Measurements from ENCODE around the gene PMVK. TPM values are rescaled to one million over a fixed set of nuclear protein-coding genes. Genes with fewer than 3 reads are reported as not detected.
"Not testable (repeated sequence)": the region's sequence is repeated elsewhere in the genome, so short reads cannot be mapped to it uniquely, and the experiment has no call there.

The PMVK gene
- total and polyA plus RNA-seq, 4 donors: 9.7 to 37.3 (median 18.6) TPM

DNA sequence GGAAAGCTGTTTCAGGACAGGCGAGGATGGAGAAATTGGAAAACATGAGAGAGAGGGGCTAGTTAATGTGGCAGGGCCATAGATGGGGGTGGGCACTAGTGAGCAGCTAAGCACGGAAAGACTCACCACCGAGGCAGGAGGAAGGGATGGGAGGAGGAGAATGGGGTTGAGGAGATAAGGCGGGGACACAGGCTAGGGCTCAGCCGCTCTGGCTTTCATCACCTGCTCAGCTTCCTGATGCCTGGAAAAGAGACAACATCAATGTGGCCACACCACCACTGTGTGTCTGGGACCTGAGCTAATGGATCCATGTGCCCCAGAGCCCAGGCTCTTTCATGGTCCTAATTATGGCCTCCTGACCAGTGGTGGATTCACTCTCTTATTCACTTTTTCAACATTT, 27.6 kb downstream of the PMVK start:
- Histone ChIP-seq H3K27ac (ENCODE audit: low read depth in 1 of 2, low read length in 2 of 2) (no peak overlapping the region), H3K9me3 (ENCODE audit: control insufficient read depth in 4 of 4, low read length in 3 of 4) (no peaks in the 10 kb centered on the region), H3K4me3 (ENCODE audit: low read depth in 1 of 3, low read length in 3 of 3) (no peak overlapping the region), H3K4me1 (ENCODE audit: control insufficient read depth in 4 of 4, insufficient read depth in 4 of 4, low read length in 3 of 4) (no peaks in the 10 kb centered on the region), H3K36me3 (ENCODE audit: control insufficient read depth in 4 of 4, insufficient read depth in 3 of 4, low read depth in 1 of 4, low read length in 3 of 4) (no peaks in the 10 kb centered on the region), H3K9ac (ENCODE audit: low read depth in 1 of 2, low read length in 2 of 2) (no peak overlapping the region), H3K27me3 (ENCODE audit: control insufficient read depth in 4 of 4, insufficient read depth in 4 of 4, low read length in 3 of 4) (no peaks in the 10 kb centered on the region)
- TF ChIP-seq YY1 (IDR thresholded peaks at IDR 0.05): no peak
- no peak for TF ChIP-seq RXRA (IDR thresholded peaks at IDR 0.05)
- no peak for TF ChIP-seq HNF4A (conservative IDR thresholded peaks at IDR 0.05)
- no peak for TF ChIP-seq TAF1 (conservative IDR thresholded peaks at IDR 0.05)
- TF ChIP-seq, protein P1, sequence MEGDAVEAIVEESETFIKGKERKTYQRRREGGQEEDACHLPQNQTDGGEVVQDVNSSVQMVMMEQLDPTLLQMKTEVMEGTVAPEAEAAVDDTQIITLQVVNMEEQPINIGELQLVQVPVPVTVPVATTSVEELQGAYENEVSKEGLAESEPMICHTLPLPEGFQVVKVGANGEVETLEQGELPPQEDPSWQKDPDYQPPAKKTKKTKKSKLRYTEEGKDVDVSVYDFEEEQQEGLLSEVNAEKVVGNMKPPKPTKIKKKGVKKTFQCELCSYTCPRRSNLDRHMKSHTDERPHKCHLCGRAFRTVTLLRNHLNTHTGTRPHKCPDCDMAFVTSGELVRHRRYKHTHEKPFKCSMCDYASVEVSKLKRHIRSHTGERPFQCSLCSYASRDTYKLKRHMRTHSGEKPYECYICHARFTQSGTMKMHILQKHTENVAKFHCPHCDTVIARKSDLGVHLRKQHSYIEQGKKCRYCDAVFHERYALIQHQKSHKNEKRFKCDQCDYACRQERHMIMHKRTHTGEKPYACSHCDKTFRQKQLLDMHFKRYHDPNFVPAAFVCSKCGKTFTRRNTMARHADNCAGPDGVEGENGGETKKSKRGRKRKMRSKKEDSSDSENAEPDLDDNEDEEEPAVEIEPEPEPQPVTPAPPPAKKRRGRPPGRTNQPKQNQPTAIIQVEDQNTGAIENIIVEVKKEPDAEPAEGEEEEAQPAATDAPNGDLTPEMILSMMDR (IDR thresholded peaks at IDR 0.05; ENCODE audit: low read depth, low read length, missing input control): no peak
- no peak for TF ChIP-seq HNF4G (IDR thresholded peaks at IDR 0.05)
- TF ChIP-seq, protein P2, sequence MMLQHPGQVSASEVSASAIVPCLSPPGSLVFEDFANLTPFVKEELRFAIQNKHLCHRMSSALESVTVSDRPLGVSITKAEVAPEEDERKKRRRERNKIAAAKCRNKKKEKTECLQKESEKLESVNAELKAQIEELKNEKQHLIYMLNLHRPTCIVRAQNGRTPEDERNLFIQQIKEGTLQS (IDR thresholded peaks at IDR 0.05): no peak
- TF ChIP-seq, protein P3, sequence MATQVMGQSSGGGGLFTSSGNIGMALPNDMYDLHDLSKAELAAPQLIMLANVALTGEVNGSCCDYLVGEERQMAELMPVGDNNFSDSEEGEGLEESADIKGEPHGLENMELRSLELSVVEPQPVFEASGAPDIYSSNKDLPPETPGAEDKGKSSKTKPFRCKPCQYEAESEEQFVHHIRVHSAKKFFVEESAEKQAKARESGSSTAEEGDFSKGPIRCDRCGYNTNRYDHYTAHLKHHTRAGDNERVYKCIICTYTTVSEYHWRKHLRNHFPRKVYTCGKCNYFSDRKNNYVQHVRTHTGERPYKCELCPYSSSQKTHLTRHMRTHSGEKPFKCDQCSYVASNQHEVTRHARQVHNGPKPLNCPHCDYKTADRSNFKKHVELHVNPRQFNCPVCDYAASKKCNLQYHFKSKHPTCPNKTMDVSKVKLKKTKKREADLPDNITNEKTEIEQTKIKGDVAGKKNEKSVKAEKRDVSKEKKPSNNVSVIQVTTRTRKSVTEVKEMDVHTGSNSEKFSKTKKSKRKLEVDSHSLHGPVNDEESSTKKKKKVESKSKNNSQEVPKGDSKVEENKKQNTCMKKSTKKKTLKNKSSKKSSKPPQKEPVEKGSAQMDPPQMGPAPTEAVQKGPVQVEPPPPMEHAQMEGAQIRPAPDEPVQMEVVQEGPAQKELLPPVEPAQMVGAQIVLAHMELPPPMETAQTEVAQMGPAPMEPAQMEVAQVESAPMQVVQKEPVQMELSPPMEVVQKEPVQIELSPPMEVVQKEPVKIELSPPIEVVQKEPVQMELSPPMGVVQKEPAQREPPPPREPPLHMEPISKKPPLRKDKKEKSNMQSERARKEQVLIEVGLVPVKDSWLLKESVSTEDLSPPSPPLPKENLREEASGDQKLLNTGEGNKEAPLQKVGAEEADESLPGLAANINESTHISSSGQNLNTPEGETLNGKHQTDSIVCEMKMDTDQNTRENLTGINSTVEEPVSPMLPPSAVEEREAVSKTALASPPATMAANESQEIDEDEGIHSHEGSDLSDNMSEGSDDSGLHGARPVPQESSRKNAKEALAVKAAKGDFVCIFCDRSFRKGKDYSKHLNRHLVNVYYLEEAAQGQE (IDR thresholded peaks at IDR 0.05): no peak
- no peak for TF ChIP-seq SP1 (IDR thresholded peaks at IDR 0.05)
- no peak for DNase-seq (ENCODE audit: low spot score)
- 90% methylated on average over 5 of the region's 5 CpGs for WGBS

DNA sequence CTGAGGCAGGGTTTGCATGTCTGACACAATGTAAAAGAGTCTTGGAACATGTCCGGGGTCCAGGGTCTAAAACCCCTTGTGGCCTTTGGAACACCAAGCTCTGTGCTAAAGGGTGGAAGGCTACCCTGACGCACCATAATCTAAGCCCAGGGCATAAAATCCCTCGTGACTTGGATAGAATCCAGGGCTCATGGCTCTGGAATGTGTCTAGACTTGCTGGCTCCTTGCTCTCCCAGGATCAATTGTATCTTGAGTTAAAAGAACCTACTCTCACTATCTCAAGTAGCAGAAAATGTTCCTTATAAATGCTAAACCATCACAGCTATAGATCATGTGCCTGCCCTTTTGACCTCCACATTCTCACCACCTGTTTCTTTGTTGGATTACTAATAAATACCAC, 28.4 kb downstream of the PMVK start:
- not testable (repeated sequence) for H3K27me3 ChIP-seq (ENCODE audit: control insufficient read depth in 4 of 4, insufficient read depth in 4 of 4, low read length in 3 of 4); H3K36me3 ChIP-seq (ENCODE audit: control insufficient read depth in 4 of 4, insufficient read depth in 3 of 4, low read depth in 1 of 4, low read length in 3 of 4); H3K27ac ChIP-seq (ENCODE audit: low read depth in 1 of 2, low read length in 2 of 2); H3K4me3 ChIP-seq (ENCODE audit: low read depth in 1 of 3, low read length in 3 of 3); H3K9me3 ChIP-seq (ENCODE audit: control insufficient read depth in 4 of 4, low read length in 3 of 4); DNase-seq (ENCODE audit: low spot score); H3K4me1 ChIP-seq (ENCODE audit: control insufficient read depth in 4 of 4, insufficient read depth in 4 of 4, low read length in 3 of 4); H3K9ac ChIP-seq (ENCODE audit: low read depth in 1 of 2, low read length in 2 of 2)
- 64% methylated on average over 3 of the region's 3 CpGs for WGBS

DNA sequence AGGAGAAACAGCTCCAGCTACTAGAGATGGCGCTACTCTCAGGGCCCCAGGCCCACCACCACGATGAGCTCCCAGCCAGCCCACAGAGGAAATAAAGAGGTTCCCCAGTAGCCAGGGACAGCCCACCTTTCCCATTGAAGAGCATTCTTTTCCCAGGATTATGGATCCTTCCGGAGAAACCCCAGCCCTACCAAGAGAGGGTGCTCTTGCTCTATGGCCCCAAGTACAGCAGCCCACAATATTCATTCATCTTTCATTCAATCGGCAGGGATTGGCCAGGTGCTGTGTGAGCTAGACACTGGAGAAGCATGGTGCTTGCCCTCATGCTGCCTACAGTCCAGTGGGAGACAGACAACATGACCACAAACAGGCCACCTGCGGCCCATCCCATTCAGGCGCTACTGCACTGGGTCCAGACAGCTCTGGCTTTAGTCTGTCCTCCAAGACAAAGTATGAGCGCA, 29.9 kb downstream of the PMVK start:
- Histone ChIP-seq H3K27me3 (ENCODE audit: control insufficient read depth in 4 of 4, insufficient read depth in 4 of 4, low read length in 3 of 4) (no peaks in the 10 kb centered on the region), H3K9ac (ENCODE audit: low read depth in 1 of 2, low read length in 2 of 2) (no peak overlapping the region), H3K4me3 (ENCODE audit: low read depth in 1 of 3, low read length in 3 of 3) (no peak overlapping the region), H3K27ac (ENCODE audit: low read depth in 1 of 2, low read length in 2 of 2) (no peak overlapping the region), H3K4me1 (ENCODE audit: control insufficient read depth in 4 of 4, insufficient read depth in 4 of 4, low read length in 3 of 4) (no peaks in the 10 kb centered on the region), H3K36me3 (ENCODE audit: control insufficient read depth in 4 of 4, insufficient read depth in 3 of 4, low read depth in 1 of 4, low read length in 3 of 4) (no peaks in the 10 kb centered on the region), H3K9me3 (ENCODE audit: control insufficient read depth in 4 of 4, low read length in 3 of 4) (no peaks in the 10 kb centered on the region)
- TF ChIP-seq FOXA1 (IDR thresholded peaks at IDR 0.05) (no peak), JUND (IDR thresholded peaks at IDR 0.05) (no peak), RAD21 (IDR thresholded peaks at IDR 0.05) (peak; percentile 90 to 94), GABPA (IDR thresholded peaks at IDR 0.05 in 1 of 2, conservative IDR thresholded peaks at IDR 0.05 in 1 of 2) (no peak), NR2F2 (IDR thresholded peaks at IDR 0.05) (no peak), EGR1 (IDR thresholded peaks at IDR 0.05; ENCODE audit: low read depth in 2 of 2) (no peak), FOXA2 (IDR thresholded peaks at IDR 0.05) (no peak)
- TF ChIP-seq, protein P1 (IDR thresholded peaks at IDR 0.05; ENCODE audit: low read depth, low read length, missing input control): peak; percentile 71
- TF ChIP-seq, protein P3 (IDR thresholded peaks at IDR 0.05): no peak
- TF ChIP-seq, protein P4, sequence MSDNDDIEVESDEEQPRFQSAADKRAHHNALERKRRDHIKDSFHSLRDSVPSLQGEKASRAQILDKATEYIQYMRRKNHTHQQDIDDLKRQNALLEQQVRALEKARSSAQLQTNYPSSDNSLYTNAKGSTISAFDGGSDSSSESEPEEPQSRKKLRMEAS (IDR thresholded peaks at IDR 0.05): no peak
- DNase-seq (ENCODE audit: low spot score): no peak
- WGBS: 71% methylated on average over 7 of the region's 7 CpGs

Data from liver (tissue), 9 donors.